Hepatocyte (in vitro differentiated cells): Measurements from ENCODE around the gene FAM168B.

ENCODE experiments used
- CTCF ChIP-seq: fragments of 200-600 bp; sonication (generic); IDR thresholded peaks from 2 replicates; pipeline ENCODE4 v1.5.1; 2016; ENCODE audit warnings: antibody characterized with exemption, mild to moderate bottlenecking; ENCODE audit not compliant: poor library complexity
- EZH2phosphoT487 ChIP-seq: fragments of 200-600 bp; sonication (generic); IDR thresholded peaks from one replicate; pipeline ENCODE4 v1.6.1; 2018; ENCODE audit warnings: antibody characterized with exemption, mild to moderate bottlenecking, low read depth, moderate library complexity; ENCODE audit not compliant: unreplicated experiment, severe bottlenecking

- TF ChIP-seq CTCF (no peak), EZH2phosphoT487 (no peak)
These were observed 29.2 kb upstream of the FAM168B start for GRCh38 chr2:131122496-131122895.
